Activated gamma-delta T cell treated with anti-CD3 and anti-CD28 coated beads, Interleukin-2, amount 50 U/mL, for 16 hours (primary cell): ENCODE measurements around the gene MGLL.

Source experiments
- DNase-seq: peaks from one replicate; pipeline ENCODE4 v3.0.0-alpha.2; 2020; ENCODE audit warnings: low read depth

MGLL gene

DNA sequence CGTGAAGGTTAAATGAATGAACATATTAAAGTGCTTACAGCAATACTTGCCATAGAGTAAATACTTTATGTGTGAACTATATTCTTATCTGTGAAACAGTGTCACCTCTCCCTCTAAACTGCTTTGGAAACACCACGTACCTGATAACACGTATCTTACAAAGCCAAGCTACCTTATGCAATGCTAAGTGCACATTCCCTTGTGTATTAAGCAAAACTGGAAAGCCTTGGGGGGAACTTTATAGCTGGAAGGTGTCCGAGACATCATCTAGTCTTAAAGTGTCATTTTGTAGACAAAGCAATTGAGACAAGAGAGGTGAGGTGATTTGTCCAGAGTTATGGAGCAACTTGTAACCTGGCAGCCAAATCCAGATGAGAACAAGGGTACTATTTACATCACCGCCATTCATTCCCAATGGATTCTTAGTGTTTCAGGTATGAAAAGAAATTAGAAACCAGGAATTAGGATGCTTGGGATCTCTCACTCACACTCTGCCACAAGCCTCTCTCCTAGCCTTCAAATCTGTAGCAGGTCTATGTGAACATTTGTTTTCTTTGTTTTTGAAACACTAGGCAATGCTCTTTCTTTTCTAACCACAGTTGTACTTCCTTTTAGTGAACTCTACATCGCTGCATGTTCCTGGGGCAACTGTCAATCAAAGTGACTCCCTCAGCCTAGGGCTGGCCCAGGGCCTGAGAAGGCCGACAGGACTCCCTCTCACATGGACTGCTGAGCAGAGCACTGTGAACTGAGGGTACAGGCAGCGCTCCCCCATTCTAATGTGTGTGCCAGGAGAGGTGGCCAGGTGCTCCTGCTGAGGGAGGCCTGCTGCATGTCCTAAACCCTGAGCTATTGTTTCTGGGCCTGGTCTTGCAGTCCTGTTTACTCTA, 13.9 kb upstream of the MGLL start:
- no peak for DNase-seq

DNA sequence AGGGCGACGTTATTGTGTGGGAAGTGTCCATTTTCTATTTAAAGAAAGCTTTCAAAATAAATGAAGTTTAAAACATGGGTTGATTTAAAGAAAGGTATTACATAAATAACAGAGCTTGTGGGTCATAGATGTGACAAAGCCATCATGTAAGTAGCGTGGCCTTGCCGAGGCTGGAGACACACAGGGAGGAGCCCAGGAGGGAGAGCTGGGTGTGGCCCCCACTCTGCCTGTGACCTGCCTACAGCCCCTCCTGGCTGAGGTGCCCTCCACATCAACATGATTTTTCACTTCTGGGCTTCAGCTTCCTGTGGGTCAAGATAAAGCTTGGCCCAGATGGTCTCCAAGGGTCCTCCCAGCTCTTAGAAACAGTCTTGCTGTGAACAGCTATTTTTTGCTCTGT, 12.5 kb upstream of the MGLL start:
- no peak for DNase-seq

DNA sequence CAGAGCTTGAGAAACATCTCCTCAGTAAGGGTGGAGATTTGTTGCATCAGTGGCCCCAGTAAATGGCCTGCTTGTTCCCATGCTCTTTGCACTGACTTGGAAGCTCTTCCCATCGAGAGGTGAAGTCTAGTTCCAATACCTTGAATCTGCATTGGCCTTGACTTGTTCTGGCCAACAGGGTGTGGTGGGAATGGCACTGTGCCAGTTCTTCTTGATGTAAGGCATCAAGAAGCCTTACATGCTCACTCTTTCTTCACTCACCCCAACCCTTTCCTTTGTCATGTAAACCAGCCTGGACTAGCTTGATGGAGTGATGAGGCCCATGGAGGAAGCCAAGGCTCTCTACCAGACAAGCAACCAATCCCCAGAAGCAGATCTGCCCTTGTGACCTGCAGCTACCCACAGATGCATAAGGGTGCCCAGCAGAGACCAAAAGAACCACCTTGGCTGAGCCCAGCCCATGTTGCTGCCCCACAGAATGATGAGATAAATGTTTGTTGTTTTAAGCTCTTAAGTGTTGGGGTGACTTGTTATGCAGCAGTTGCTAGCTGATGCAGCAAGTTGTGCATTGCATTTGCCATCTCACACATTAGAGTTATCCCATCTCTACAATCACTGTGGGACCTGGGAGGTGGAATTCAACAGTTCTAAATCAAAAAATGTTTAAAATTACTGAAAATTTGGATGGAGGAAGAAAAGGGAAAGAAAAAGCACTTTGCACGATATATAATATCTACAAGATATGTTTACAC, 11.1 kb upstream of the MGLL start:
- no peak for DNase-seq

DNA sequence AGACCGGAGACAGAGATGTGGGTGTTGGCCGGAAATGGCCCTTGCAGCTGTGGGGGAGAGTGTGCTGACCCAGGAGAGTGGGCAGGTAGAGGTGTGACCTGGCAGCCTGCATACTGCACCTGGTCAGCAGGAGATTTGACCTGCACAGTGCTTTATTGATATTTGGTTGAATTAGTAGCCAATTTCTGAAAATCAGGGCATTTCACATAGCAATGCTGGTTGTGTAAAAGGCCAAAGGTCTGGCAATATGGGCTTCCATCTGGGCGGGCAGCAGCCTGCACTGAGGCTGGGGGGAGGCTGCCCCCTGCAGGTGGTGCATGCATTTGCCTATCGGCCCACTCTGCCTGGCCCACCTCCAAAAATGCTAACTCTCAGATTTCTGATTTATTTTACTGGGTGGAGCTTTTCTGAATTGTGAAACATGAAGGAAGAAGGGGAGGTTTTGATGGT, 9.4 kb upstream of the MGLL start:
- peak; percentile 27 for DNase-seq

DNA sequence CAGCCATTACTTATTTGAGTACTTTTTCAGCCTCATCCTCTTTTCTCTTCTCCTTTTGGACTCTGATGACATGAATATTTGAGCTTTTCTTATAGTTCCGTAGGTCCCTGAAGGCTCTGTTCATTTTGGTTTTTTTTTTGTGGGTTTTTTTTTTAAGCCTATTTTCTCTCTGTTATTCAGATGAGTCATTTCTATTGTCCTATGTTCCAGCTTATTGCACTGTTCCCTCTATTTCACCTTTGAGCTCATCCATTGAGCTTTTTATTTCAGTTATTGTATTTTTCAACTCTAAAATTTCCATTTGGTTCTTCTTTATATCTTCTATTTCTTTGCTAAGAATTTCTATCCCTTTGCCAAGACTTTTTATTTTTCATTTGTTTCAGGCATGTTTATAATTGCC, 7.2 kb upstream of the MGLL start:
- DNase-seq, result no peak

DNA sequence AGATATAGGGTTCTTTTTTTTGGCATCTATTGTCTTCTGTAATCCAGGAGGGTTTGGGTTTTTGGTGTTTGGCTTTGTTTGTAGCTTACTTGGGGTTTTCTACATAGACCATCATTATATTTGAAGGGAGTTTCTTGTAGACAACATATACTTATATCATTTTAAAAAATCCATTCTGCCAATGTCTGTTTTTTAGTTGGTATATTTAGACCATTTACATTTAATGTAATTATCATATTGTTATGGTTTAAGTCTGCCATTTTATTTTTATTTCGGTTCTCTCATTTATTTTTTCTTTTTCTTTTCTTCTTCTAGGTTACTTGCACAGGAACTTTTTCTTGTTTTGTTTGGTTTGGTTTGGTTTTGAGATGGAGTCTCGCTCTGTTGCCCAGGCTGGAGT, 5.5 kb upstream of the MGLL start:
- DNase-seq, result no peak

DNA sequence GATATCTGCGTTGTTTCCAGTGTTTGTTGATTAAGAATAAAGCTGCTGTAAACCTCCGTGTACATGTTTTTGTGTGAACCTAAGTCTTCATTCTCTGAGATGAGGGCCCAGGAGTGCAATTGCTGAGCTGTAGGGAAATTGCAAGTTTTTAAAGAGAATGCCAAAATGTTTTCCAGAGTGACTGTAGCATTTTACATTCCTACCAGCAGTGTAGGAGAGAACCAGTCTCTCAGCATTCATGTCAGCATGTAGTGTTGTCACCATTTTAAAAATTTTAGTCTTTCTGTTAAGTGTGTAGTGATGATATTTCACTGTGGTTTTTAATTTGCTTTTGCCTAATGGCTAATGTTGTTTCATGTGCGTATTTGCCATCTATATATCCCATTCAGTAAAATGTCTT, 3.4 kb upstream of the MGLL start:
- DNase-seq, result no peak

DNA sequence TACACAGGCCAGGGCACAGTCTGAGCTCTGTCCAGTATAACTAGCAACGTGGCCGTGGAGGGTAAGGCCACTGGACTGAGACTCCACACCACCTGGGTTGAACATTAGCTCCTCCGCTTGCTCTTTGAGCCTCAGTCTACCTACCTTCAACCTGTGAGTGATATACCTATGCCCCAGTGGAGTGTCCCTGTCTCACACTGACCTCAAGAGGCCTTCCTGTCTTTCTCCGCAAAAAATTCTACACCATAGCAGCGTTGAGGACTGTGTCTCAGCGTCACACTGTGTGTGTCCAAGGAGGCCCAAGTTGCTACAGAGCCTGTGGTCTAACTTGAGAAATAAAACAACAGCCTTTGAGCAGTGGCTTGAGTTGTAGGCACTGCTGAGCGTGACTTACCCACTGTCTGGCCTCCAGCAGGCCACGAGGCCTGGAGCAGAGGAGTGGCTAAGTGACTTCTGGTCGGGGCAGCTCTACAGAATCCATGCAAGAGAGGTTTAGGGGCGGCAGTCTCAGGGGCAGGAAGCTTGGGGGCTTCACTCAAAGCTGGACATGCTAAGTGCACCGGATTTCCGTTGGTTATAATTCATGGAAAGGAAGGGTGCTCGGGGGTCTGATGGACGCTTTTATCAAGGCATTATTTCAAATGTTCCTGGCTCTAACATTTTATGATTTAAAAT, 2.0 kb upstream of the MGLL start:
- DNase-seq, result no peak

DNA sequence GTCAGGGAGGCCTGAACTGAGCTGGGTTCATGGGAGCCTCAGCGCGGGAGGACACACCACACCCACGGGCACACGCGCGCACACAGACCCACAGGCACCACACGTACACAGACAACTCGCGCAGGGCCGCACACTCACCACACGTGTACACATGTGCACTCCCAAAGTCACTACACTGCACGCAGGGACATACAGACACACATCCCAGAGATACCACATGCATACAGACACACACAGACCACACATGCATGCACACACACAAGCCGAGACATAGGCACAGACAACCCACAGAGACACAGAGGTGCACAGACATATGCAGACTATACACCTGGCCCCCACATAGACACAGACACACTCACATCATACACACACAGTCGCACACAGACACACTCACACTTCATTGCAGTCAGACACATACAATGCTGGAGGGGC, 1.1 kb upstream of the MGLL start:
- DNase-seq, result no peak

DNA sequence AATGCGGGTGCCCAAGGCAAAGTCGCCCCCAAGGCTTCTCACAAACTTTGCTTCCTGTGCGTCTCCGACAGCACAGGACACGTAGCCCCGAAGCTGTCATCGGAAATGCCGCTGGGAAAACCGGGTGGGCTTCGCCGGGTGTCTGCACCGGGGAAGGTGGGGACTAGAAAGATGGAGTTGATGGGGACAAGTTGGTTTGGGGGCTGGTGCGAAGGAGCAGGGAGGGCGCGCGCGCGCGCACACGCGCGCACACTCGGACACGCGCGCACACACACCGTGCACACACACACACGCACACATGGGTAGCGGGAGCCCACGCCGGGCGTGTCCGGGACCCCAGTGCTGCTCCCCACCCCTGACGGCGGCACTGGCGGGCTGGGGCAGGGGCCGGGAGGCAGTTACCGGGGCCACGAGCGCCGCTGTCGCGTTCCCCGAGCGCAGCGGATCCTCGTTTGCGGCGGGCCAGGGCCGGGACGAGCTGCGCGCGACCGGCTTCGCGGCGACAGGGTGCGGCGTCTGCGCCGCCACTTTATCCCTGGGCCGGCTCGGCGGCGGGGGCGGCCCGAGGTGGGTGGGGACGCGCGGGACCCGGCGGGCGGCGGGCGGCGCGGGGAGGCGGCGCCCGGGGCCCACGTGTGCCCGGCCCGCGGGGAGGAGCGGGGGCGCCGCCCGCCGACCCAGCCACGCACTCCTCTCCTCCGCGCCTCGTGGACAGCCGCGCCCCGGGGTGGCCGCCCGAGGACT, 539 bp upstream of the MGLL start:
- no peak for DNase-seq

DNA sequence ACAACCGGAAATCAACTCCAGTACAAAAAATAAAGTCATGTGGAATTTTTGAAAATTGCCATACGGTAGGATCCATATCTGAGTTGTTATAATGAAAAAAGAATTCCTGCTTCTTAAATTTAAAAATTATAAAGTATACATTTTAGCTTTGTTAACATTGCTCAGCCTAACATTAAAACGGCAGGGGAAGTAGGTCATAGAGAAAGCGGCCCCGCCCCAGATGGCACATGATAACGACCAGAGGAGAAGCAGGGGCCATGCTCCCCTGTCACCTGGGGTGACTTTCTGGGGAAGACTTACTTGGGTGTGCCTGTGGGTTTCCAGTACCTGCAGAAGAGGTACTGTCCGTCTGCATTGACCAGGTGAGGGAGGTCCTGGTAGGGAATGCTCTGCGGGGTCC, 921 bp downstream of the MGLL start:
- DNase-seq, result no peak

DNA sequence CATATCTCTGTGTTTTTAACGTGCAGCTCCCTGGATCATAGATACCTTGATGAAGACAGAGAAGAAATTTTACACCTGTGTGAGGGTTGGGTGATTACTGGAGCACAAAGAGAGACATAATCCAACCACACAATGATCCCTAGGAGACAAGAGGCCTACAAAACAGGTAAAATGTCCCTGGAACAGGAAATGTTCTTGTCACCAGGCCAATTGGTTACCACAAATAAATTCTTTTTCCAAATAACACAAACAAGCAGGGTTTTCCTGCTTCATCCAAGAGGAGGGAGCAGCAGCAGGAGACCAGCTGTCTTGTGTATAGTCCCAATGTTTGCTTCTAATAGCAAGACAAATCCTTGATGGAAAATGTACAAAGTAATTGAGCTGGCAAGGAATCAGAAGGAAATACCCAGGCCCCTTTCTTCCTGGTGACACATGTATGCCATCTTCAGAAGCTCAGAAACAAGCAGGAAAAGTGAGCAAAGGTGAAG, 1.4 kb downstream of the MGLL start:
- no peak for DNase-seq

DNA sequence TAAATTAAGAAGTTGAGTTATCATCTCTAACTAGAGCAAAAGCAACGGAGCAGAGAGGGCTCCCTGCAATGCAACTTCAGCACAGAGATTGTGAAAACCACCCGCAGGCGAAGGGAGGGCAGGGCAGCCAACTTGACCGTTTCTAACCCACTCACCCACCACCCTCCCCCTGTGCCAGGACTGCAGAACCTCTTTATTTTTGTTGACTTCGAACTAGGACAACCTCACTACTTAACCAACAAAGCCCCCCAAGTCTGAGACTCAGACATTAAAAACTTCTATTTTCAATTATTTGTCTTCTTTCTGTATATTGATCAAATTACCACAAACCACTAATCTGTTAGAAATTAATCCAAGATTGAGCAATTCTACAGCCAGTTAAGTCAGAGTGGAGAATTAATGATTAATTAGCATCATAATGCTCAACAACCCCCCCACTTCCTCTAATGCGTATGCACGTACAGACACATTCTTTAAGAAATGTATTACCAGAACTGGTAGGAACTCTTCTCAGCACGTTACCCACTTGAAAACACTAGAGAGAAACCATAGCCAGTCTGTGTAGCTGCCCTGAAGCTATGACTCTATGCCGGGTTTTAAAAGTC, 2.0 kb downstream of the MGLL start:
- DNase-seq, result no peak

DNA sequence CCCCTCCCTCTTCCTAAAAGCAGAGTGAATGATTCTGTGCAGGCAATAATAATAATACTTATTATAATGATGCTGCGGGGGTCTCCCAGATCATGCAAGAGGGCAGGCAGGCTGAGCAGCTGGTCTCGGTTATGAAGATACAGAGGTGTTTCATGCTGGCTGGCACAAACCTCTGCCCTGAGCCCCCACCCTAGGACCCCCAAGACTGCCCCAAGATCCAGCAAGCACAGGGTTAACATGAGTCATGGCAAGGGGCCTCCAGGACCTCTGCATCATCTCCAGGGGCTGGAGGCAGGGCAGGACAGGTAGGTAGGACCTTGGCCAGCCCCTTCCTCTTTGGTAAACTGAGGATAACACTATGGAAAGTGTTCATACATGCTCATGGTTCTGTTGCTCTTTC, 2.7 kb downstream of the MGLL start:
- DNase-seq, result no peak

DNA sequence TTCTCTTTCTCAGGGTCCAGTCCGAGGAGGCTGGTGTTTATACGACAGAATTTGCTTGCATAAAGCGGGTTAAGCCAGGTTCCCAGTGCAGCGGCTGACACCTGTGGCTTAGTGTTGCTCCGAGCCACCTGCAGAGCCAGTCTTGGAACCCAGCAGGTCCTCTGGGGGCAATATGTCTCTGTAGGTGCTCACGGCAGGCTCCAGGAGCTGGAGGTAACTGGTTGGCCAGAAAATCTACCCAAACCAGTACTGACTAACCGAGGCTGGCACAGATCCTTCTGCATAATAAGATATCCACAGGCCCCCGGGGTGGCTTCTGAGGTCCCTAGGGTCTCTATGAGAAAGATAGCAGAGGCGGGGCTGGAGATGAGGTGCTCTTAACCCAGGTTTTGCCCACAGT, 3.2 kb downstream of the MGLL start:
- DNase-seq, result no peak

DNA sequence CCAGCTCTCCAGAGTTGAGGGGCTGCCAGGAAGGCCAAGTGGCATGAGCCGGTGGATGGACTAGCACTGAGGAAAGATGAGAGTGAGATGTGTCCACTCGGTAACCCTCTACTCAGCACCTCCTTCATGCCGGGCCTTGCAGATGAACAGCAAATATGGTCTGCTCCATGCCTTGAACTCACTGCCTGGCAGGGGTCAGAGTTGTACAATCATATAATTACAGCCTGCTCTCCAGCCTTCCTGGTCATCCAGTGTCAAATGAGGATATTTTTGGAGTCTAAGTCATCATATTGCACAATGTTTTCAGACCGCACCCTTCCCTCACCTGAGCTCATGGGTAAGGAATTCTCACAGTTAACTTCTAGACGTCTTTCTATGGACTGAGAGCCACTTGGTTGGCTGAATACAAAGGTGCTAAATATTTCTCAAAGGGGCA, 4.9 kb downstream of the MGLL start:
- no peak for DNase-seq

DNA sequence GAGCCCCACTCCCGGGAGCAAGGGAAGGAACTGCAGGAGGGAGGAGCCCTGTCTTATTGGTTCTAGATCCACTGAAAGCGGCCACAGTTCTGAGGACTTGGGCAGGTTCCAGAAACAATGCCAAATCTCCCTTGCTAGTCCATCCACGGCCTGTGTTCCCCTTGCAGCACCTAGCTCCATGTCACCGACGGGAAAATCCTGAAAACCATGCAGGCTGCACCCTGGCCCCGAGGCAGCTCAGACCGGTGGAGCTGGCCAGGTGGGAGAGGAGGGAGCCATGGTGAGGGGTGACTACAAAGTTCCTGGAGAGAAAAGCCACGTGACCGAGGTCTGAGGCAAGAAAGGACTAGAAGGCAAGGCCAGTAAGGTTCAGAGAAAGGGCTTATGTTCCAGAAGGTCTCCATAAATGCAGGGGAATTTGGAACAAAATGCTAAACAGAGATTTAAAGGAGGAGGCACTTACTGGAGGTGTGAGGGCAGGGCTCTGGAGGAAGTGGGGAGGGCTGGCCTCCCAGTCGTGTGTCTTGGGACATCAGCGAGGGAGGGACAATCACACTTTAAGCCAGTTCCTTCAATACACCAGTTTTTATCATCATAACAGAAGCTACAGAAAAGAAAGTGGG, 5.4 kb downstream of the MGLL start:
- no peak for DNase-seq

DNA sequence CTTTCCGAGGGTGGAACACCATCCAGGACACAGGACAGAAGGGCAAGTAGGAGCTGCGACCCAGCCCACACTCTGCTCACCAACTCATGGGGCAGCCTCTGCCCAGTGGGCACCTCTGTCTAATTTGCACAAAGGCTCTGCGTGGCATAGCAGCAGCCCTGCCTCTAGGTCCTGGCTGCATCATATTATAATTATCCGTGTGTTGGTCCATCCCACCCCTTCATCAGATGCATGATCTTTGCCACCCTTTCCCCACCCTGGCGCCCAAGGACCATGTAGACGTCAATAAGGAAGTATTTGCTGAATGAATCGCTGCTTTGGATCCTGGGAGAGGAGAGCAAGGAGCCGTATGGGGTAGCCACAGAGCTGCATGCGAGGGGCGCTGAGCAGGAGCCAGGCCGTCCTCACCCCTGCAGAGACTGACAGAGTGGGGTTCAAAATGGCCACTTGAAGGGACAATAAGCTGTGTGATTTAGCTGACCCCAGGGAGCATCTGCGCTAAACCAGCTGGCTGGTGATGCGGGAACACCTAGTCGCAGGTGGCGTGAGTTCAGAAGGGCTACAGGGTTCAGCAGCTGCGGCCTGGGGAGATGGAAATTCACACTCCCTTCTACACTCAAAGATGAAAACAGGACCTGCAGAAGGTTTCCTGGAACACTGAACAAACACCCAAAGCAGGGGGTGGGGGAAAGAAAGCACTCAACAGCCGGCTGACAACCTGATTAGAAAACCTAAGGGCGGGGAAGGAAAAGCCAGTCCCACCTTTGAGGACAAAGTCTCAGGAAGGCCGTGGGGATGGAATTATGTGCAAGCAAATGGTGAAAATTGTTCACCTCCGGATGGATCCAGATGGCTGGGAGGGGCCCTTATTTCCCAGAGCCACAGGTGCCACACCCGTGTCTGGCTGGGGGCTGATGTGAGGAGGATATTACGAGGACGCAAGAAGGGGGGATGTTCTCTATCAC, 6.4 kb downstream of the MGLL start:
- no peak for DNase-seq

DNA sequence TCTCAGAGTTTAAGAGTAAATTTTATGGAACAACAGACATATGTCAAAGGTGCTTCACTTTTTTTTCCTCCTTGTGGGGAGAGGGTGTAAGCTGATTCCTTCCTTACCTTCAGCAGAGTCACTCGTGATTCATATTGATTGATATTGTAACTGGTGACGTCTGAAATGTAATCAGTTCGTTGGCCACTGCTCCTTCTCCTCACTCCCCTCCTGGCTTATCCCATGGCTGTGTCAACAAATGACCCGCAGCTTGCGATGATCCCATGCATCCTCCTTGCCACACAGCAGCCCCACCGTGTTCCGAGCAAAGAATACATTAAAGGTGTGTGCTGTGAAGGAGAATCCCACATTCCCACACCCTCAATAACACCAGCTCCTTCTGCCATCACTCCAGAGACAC, 7.3 kb downstream of the MGLL start:
- no peak for DNase-seq

DNA sequence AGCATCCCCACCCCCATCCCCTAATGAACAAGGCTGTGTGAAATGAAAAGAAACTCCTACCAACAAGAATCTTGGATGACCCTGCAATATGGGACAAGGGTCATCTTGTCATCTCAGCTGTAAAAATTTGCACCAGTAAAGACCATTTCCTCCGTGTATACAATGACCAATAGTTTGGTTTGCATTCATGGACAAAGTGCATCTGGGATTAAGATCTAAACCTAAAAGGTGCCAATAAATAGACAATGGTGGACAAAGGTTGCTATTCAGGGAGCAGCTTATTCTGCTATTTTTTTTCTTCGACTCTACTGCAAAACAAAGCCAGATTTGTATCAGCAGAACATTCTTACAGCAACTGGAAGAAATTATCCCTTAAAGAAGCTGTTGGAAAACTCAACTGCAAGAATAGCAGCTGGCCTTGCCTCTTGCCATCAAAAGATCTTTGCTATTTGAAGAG, 8.0 kb downstream of the MGLL start:
- DNase-seq, result no peak
